WTC11 (cell line): Measurements from ENCODE around the gene ZBTB16. TPM values are rescaled to one million over a fixed set of nuclear protein-coding genes. Genes with fewer than 3 reads are reported as not detected.

Experiments used
- ATAC-seq: fragments of 200-7000 bp; cut with Tn5 transposase; 2 replicates; pipeline ENCODE4 v1.10.0; 2021; ENCODE audit warnings: mild to moderate bottlenecking, moderate library complexity
- CTCF ChIA-PET: fragments of 300-600 bp; sonication (Branson Sonifier 250); formaldehyde crosslinking; loops from one replicate; lab custom pipeline; 2021; ENCODE audit warnings: antibody characterized with exemption; lab: Charles Lee
- POLR2A ChIA-PET: fragments of 350-600 bp; sonication (Branson Sonifier 250); formaldehyde crosslinking; loops from one replicate; lab custom pipeline; 2021; ENCODE audit warnings: antibody characterized with exemption; lab: Charles Lee
- DNase-seq: peaks from one replicate; pipeline ENCODE4 v3.0.0; 2021; ENCODE audit warnings: low spot score
- H3K27ac Mint-ChIP-seq: 2 replicates; pipeline ENCODE4 v1.8.0; 2021; ENCODE audit warnings: mixed read lengths
- H3K27me3 Mint-ChIP-seq: 2 replicates; pipeline ENCODE4 v1.8.0; 2021; ENCODE audit warnings: low read depth, mild to moderate bottlenecking, moderate library complexity, mixed read lengths
- H3K36me3 Mint-ChIP-seq: 2 replicates; pipeline ENCODE4 v1.8.0; 2021; ENCODE audit warnings: mixed read lengths
- H3K4me1 Mint-ChIP-seq: 2 replicates; pipeline ENCODE4 v1.8.0; 2022; ENCODE audit warnings: mixed read lengths
- H3K4me3 Mint-ChIP-seq: 2 replicates; pipeline ENCODE4 v1.8.0; 2021; ENCODE audit warnings: mild to moderate bottlenecking, moderate library complexity, mixed read lengths
- H3K9me3 Mint-ChIP-seq: 2 replicates; pipeline ENCODE4 v1.8.0; 2021; ENCODE audit warnings: mixed read lengths
- AFF4 ChIP-seq: sonication (generic); formaldehyde crosslinking; IDR thresholded peaks from 2 replicates; pipeline ENCODE4 v1.8.1; 2023; ENCODE audit warnings: mild to moderate bottlenecking, missing genetic modification reagents, borderline replicate concordance
- ATF2 ChIP-seq: sonication (generic); formaldehyde crosslinking; IDR thresholded peaks from 2 replicates; pipeline ENCODE4 v1.8.1; 2022; ENCODE audit warnings: low read depth, missing genetic modification reagents, borderline replicate concordance
- CREB1 ChIP-seq: sonication (generic); formaldehyde crosslinking; IDR thresholded peaks from 2 replicates; pipeline ENCODE4 v1.8.0; 2023; ENCODE audit warnings: mild to moderate bottlenecking, missing genetic modification reagents
- FOXJ3 ChIP-seq: sonication (generic); formaldehyde crosslinking; IDR thresholded peaks from 2 replicates; pipeline ENCODE4 v1.9.0; 2021; ENCODE audit warnings: missing genetic modification reagents, mild to moderate bottlenecking, borderline replicate concordance
- GABPB1 ChIP-seq: sonication (generic); formaldehyde crosslinking; IDR thresholded peaks from 2 replicates; pipeline ENCODE4 v1.8.1; 2023; ENCODE audit warnings: mild to moderate bottlenecking, missing genetic modification reagents
- GRHL2 ChIP-seq: fragments of 250-450 bp; sonication (Bioruptor Pico); IDR thresholded peaks from 2 replicates; pipeline ENCODE4 v1.8.0; 2022; ENCODE audit warnings: mild to moderate bottlenecking, moderate library complexity; ENCODE audit not compliant: insufficient replicate concordance, severe bottlenecking
- IRF2 ChIP-seq: sonication (generic); formaldehyde crosslinking; IDR thresholded peaks from 2 replicates; pipeline ENCODE4 v1.8.0; 2022; ENCODE audit warnings: low read depth, missing genetic modification reagents, borderline replicate concordance
- JUN ChIP-seq: sonication (generic); formaldehyde crosslinking; IDR thresholded peaks from 2 replicates; pipeline ENCODE4 v1.8.0; 2023; ENCODE audit warnings: mild to moderate bottlenecking, missing genetic modification reagents
- MLX ChIP-seq: sonication (generic); formaldehyde crosslinking; IDR thresholded peaks from 2 replicates; pipeline ENCODE4 v1.8.1; 2023; ENCODE audit warnings: mild to moderate bottlenecking, missing genetic modification reagents, moderate library complexity
- MXD4 ChIP-seq: fragments of 250-450 bp; sonication (Bioruptor Pico); IDR thresholded peaks from 2 replicates; pipeline ENCODE4 v1.8.0; 2021; ENCODE audit warnings: mild to moderate bottlenecking, moderate library complexity, borderline replicate concordance
- MYBL2 ChIP-seq: sonication (generic); formaldehyde crosslinking; IDR thresholded peaks from 2 replicates; pipeline ENCODE4 v1.8.1; 2023; ENCODE audit warnings: mild to moderate bottlenecking, moderate library complexity, missing genetic modification reagents
- NFE2L1 ChIP-seq: sonication (generic); formaldehyde crosslinking; IDR thresholded peaks from 2 replicates; pipeline ENCODE4 v1.8.1; 2023; ENCODE audit warnings: missing genetic modification reagents
- NR3C1 ChIP-seq: sonication (generic); formaldehyde crosslinking; conservative IDR thresholded peaks from 2 replicates; pipeline ENCODE4 v1.8.1; 2023; ENCODE audit warnings: low read depth, mild to moderate bottlenecking, missing genetic modification reagents
- PRRX2 ChIP-seq: fragments of 250-450 bp; sonication (Bioruptor Pico); IDR thresholded peaks from 2 replicates; pipeline ENCODE4 v1.8.0; 2021; ENCODE audit warnings: mild to moderate bottlenecking
- RELA ChIP-seq: sonication (generic); formaldehyde crosslinking; IDR thresholded peaks from 2 replicates; pipeline ENCODE4 v1.8.1; 2022; ENCODE audit warnings: missing genetic modification reagents, mild to moderate bottlenecking, borderline replicate concordance
- SMAD3 ChIP-seq: sonication (generic); formaldehyde crosslinking; IDR thresholded peaks from 2 replicates; pipeline ENCODE4 v1.8.0; 2022; ENCODE audit warnings: missing genetic modification reagents, mild to moderate bottlenecking, borderline replicate concordance
- TP53 ChIP-seq: sonication (generic); formaldehyde crosslinking; IDR thresholded peaks from 2 replicates; pipeline ENCODE4 v1.8.1; 2023; ENCODE audit warnings: mild to moderate bottlenecking, missing genetic modification reagents
- ZNF138 ChIP-seq: sonication (generic); formaldehyde crosslinking; conservative IDR thresholded peaks from 2 replicates; pipeline ENCODE4 v1.8.1; 2022; ENCODE audit warnings: mild to moderate bottlenecking, moderate library complexity, missing genetic modification reagents
- ZNF317 ChIP-seq: sonication (generic); formaldehyde crosslinking; IDR thresholded peaks from 2 replicates; pipeline ENCODE4 v1.8.1; 2023; ENCODE audit warnings: low read depth, mild to moderate bottlenecking, moderate library complexity, missing genetic modification reagents, borderline replicate concordance
- ZNF396 ChIP-seq: fragments of 250-450 bp; sonication (Bioruptor Pico); IDR thresholded peaks from 2 replicates; pipeline ENCODE4 v1.8.0; 2021; ENCODE audit warnings: mild to moderate bottlenecking, moderate library complexity, borderline replicate concordance
- ZNF512 ChIP-seq: sonication (generic); formaldehyde crosslinking; IDR thresholded peaks from 2 replicates; pipeline ENCODE4 v1.8.1; 2022; ENCODE audit warnings: missing genetic modification reagents, borderline replicate concordance
- total RNA-seq: library from RNA; stranded (reverse); gene quantifications from 3 replicates; pipeline ENCODE4 v1.2.3, GENCODE V29; 2021

The ZBTB16 gene
- total RNA-seq, 1 experiment from 2014 or later, result 0.57 TPM

- no peak for TF ChIP-seq GABPB1
- TF ChIP-seq, all 79 proteins: peak for 0
Measured at GRCh38 chr11:114063149-114063828, 3.8 kb downstream of the ZBTB16 start (continued).

- CTCF ChIA-PET, result no interaction called here
- peaks cover 82% of the 10 kb centered on the region for H3K27me3 Mint-ChIP-seq
Measured at GRCh38 chr11:114063829-114064201, 4.3 kb downstream of the ZBTB16 start.

More at GRCh38 chr11:114063829-114064201, 4.3 kb downstream of the ZBTB16 start:
- no peak overlapping the region for H3K4me3 Mint-ChIP-seq
- DNase-seq, result no peak
- no peak for ATAC-seq
- peaks cover 12% of the 10 kb centered on the region for H3K4me1 Mint-ChIP-seq
- POLR2A ChIA-PET, result no interaction called here
- H3K36me3 Mint-ChIP-seq, result no peaks in the 10 kb centered on the region
- no peak overlapping the region for H3K27ac Mint-ChIP-seq
- TF ChIP-seq ZNF138 (CRISPR knock-in tag) (no peak), GRHL2 (CRISPR knock-in tag) (no peak), RELA (no peak), NFE2L1 (no peak), MYBL2 (CRISPR knock-in tag) (no peak), TP53 (no peak), IRF2 (CRISPR knock-in tag) (no peak), ZNF396 (CRISPR knock-in tag) (no peak), NR3C1 (no peak), MLX (no peak), CREB1 (CRISPR knock-in tag) (no peak), AFF4 (CRISPR knock-in tag) (no peak), MXD4 (no peak), JUN (no peak), FOXJ3 (CRISPR knock-in tag) (no peak), ZNF512 (CRISPR knock-in tag) (no peak), ATF2 (CRISPR knock-in tag) (no peak), ZNF317 (CRISPR knock-in tag) (no peak), PRRX2 (no peak), SMAD3 (no peak)
- TF ChIP-seq, all 79 proteins: peak for 0
- H3K9me3 Mint-ChIP-seq, result no peaks in the 10 kb centered on the region
